GM12891 (cell line): Measurements from ENCODE around the gene CAMTA1.

Experiments used
- PAX5 ChIP-seq: IDR thresholded peaks from 2 replicates; pipeline ENCODE4 v1.6.1; 2011; ENCODE audit warnings: low read length, moderate library complexity, mild to moderate bottlenecking; ENCODE audit not compliant: insufficient read depth, severe bottlenecking
- POLR2A ChIP-seq: IDR thresholded peaks from 2 replicates; pipeline ENCODE4 v1.6.1; 2011; ENCODE audit warnings: low read depth, low read length, control low read depth
- POLR2AphosphoS5 ChIP-seq: IDR thresholded peaks from 2 replicates; pipeline ENCODE4 v1.6.1; 2011; ENCODE audit warnings: low read depth, low read length, control low read depth
- SPI1 ChIP-seq: IDR thresholded peaks from 2 replicates; pipeline ENCODE4 v1.6.1; 2011; ENCODE audit warnings: low read depth, low read length, control low read depth
- TAF1 ChIP-seq: IDR thresholded peaks from 2 replicates; pipeline ENCODE4 v1.6.1; 2011; ENCODE audit warnings: low read depth, low read length, control low read depth

DNA sequence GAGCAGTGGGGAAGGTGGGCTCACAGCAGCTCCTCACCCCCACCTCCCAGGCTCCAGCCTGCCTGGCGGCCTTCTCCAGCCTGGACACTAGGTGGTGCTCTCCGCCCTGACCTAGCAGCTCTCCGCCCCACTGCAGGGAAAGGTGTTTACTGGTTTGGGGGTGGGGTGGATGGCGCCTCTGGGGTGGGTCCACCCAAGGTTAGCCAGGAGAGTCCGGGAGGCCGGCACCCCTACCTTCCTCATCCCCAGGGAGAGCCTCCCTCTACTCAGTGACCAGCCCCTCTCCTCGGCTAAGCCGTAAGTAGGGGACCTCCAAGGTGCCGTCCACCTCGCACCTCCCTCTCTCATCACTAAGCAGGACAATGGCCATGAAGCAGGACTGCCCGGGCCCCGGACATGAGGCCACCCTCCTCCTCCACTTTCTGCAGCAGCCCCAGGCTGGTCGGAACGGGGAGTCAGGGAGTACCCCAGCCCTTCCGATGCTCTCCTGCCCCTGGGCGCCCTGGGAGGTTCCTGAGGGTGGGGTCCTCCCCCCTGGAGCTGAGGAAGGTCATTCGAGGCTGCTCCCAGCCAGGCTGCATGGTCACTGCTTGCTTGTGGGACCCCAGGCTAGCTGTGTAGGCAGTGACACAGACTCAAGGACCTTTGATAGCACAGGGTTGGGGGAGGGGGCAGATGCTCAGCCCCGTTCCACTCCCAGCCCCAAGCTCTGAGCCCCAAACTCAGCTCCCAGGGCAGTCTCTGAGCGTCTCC, 884.5 kb downstream of the CAMTA1 start:
- TF ChIP-seq SPI1 (no peak), PAX5 (no peak), POLR2A (no peak), POLR2AphosphoS5 (no peak), TAF1 (no peak)
